Measurements from ENCODE around the gene DLD. TPM values are rescaled to one million over a fixed set of nuclear protein-coding genes. Genes with fewer than 3 reads are reported as not detected.
"Not testable (repeated sequence)": the region's sequence is repeated elsewhere in the genome, so short reads cannot be mapped to it uniquely, and the experiment has no call there.

DLD gene
- total and polyA plus RNA-seq, 2 of the 13 experiments (the other 11 are each of a cell fraction or from before 2014, with no cell fraction given): 56.8 to 95.2 TPM

- no peak for FAIRE-seq
- H3K27ac ChIP-seq (ENCODE audit: extremely low read length, insufficient read depth, low read length): no peak overlapping the region
- H3K9me3 ChIP-seq (ENCODE audit: low read length): no peaks in the 10 kb centered on the region
Observed at GRCh38 chr7:107920048-107920772, 29.2 kb downstream of the DLD start.

GRCh38 chr7:107921826-107922225, 30.8 kb downstream of the DLD start:
- POLR2A ChIA-PET; H3K4me2 ChIP-seq (ENCODE audit: low read depth, low read length); FAIRE-seq; H3K27ac ChIP-seq (ENCODE audit: extremely low read length, insufficient read depth, low read length); H3K9ac ChIP-seq (ENCODE audit: insufficient read depth, low read depth, low read length); in situ Hi-C loops (cut with HindIII; ENCODE audit: extremely low pct_ligation_motif_present, low pct_unique_long_range_greater_than_20kb); H2AFZ ChIP-seq (ENCODE audit: low read length); DNase-seq (ENCODE audit: low spot score); H4K20me1 ChIP-seq (ENCODE audit: insufficient read depth, low read length); BruUV-seq (replicated peaks); H3K4me1 ChIP-seq (ENCODE audit: insufficient read depth, low read length); H3K4me3 ChIP-seq (replicated peaks in 1 of 3; ENCODE audit: insufficient read depth in 1 of 3, low read depth in 2 of 3, low read length in 3 of 3); H3K9me3 ChIP-seq (ENCODE audit: low read length); H3K27me3 ChIP-seq (ENCODE audit: control insufficient read depth in 1 of 2, insufficient read depth in 2 of 2, low read length in 2 of 2); ATAC-seq; CTCF ChIA-PET (ENCODE audit: low intra/inter-chr PET ratio, low total read pairs); H3K79me2 ChIP-seq (ENCODE audit: insufficient read depth, low read length): not testable (repeated sequence)
- peaks cover 16 to 62% of the 10 kb centered on the region in 2 experiments for H3K36me3 ChIP-seq (replicated peaks in 1 of 2; ENCODE audit: control insufficient read depth in 1 of 2, insufficient read depth in 2 of 2, low read length in 2 of 2)
- WGBS (ENCODE audit: low lambda C conversion rate): 50% methylated on average over 2 of the region's 2 CpGs
- intact Hi-C loops (cut with micrococcal nuclease; ENCODE audit: unreplicated experiment): loop anchor here (2.0 kb wide), 1 partner anchor 73 kb away; no protein-coding TSS in a partner anchor

More at GRCh38 chr7:107920048-107920772, 29.2 kb downstream of the DLD start:
- H2AFZ ChIP-seq (ENCODE audit: low read length): no peak overlapping the region
- no peaks in the 10 kb centered on the region for H3K79me2 ChIP-seq (ENCODE audit: insufficient read depth, low read length)
- in situ Hi-C loops (cut with HindIII; ENCODE audit: extremely low pct_ligation_motif_present, low pct_unique_long_range_greater_than_20kb) (no loop called here), intact Hi-C loops (cut with micrococcal nuclease; ENCODE audit: unreplicated experiment) (loop anchor here (2.0 kb wide), 1 partner anchor 75 kb away; no protein-coding TSS in a partner anchor)
- no peak overlapping the region for H3K4me2 ChIP-seq (ENCODE audit: low read depth, low read length)
- 80% methylated on average over 1 of the region's 1 CpG for WGBS (ENCODE audit: low lambda C conversion rate)
- TF ChIP-seq RBM22 (optimal IDR thresholded peaks at IDR 0.05; ENCODE audit: low read length) (peak; percentile 69), MEF2D (CRISPR knock-in tag; IDR thresholded peaks at IDR 0.05) (no peak), MTERF4 (CRISPR knock-in tag; IDR thresholded peaks at IDR 0.05) (no peak), PHF20 (CRISPR knock-in tag; IDR thresholded peaks at IDR 0.05) (no peak), CCDC6 (CRISPR knock-in tag; IDR thresholded peaks at IDR 0.05) (no peak)
- no peaks in the 10 kb centered on the region for H3K4me1 ChIP-seq (ENCODE audit: insufficient read depth, low read length)
- no peak overlapping the region for H3K9ac ChIP-seq (ENCODE audit: insufficient read depth, low read depth, low read length)
- DNase-seq (ENCODE audit: low spot score) (no peak), ATAC-seq (no peak)
- H3K27me3 ChIP-seq (ENCODE audit: control insufficient read depth in 1 of 2, insufficient read depth in 2 of 2, low read length in 2 of 2): no peaks in the 10 kb centered on the region
- ChIA-PET CTCF (ENCODE audit: low intra/inter-chr PET ratio, low total read pairs) (no interaction called here), POLR2A (no interaction called here)
- no peaks in the 10 kb centered on the region for H4K20me1 ChIP-seq (ENCODE audit: insufficient read depth, low read length)
- no TSS peak for BruUV-seq (replicated peaks)
- H3K36me3 ChIP-seq (replicated peaks in 1 of 2; ENCODE audit: control insufficient read depth in 1 of 2, insufficient read depth in 2 of 2, low read length in 2 of 2): peaks cover 16 to 55% of the 10 kb centered on the region in 2 experiments; a peak in 4 of 5 replicates
- H3K4me3 ChIP-seq (replicated peaks in 1 of 3; ENCODE audit: insufficient read depth in 1 of 3, low read depth in 2 of 3, low read length in 3 of 3): no peak overlapping the region

Measured in HepG2 (cell line).